ENCODE data around the gene ANKRD55.

GRCh38 chr5:56152437-56152836 lies 80.7 kb downstream of the ANKRD55 start:
- no peak for TF ChIP-seq CTCF (IDR thresholded peaks at IDR 0.05)
- TF ChIP-seq POLR2A (IDR thresholded peaks at IDR 0.05) = no peak
- TF ChIP-seq EP300 (IDR thresholded peaks at IDR 0.05) = no peak

All from tibial nerve (tissue), 4 donors.